ENCODE results near the gene KIF1C. TPM values are rescaled to one million over a fixed set of nuclear protein-coding genes. Genes with fewer than 3 reads are reported as not detected.

The KIF1C gene
- total and polyA plus RNA-seq, 8 donors, result 33.4 to 334 (median 87.3) TPM

DNA sequence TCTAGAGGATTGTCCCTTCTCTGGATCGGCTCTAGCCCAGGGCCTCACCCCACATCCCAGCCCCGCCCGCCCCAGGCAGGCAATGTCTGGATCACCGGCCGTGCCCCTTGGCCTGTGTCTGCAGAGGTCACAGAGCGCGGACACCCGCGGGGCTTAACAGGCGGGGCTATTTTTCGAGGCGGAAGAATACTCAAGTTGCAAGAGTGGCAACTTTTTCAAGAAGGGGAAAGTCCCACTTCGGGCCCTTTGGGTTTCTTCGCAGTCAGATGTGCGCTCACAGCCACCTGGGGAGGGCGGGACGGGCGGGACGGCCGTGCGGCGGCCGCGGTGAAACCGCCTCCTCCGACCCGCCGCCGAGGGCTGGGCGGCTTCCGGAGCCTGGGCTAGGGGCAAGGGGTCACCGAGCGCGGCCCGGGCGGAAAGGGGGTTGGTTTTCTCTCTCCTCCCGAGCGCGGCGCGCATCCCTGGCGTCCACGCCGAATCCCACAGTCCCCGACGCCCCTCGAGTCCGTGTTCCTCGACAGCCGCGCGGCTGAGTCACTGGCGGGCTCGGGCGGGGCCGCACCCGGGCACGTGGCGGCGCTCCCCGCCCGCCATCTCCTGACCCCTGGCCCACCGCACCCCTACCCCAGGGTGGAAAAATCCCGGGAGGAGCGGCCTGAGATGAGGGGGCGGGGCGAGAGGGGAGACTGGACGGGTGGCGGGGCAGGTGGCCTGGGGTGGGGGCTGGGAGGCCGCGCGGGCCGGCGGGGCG, 48.3 kb upstream of the KIF1C start:
- Histone ChIP-seq H3K36me3 (peaks cover 20 to 27% (median 23%) of the 10 kb centered on the region in 4 donors), H3K27ac (peak overlapping the region; percentile 96 to 100 (median 99)), H3K4me1 (peaks cover 37 to 55% (median 47%) of the 10 kb centered on the region in 4 donors), H3K4me3 (peak overlapping the region; percentile 82 to 100 (median 100)), H3K9me3 (no peaks in the 10 kb centered on the region), H3K27me3 (no peaks in the 10 kb centered on the region)
- intact Hi-C loops (cut with DNase I; ENCODE audit: low total_unique reads), result no loop called here
- TF ChIP-seq POLR2A (IDR thresholded peaks at IDR 0.05), result no peak
- peak in 2 of 3 donors; percentile 14 to 36 for TF ChIP-seq POLR2AphosphoS5 (IDR thresholded peaks at IDR 0.05)
- peak; percentile 82 to 90 for DNase-seq
- 0 to 1% (median 0%) methylated on average over 36 to 75 of the region's 75 CpGs for WGBS, 5 donors

DNA sequence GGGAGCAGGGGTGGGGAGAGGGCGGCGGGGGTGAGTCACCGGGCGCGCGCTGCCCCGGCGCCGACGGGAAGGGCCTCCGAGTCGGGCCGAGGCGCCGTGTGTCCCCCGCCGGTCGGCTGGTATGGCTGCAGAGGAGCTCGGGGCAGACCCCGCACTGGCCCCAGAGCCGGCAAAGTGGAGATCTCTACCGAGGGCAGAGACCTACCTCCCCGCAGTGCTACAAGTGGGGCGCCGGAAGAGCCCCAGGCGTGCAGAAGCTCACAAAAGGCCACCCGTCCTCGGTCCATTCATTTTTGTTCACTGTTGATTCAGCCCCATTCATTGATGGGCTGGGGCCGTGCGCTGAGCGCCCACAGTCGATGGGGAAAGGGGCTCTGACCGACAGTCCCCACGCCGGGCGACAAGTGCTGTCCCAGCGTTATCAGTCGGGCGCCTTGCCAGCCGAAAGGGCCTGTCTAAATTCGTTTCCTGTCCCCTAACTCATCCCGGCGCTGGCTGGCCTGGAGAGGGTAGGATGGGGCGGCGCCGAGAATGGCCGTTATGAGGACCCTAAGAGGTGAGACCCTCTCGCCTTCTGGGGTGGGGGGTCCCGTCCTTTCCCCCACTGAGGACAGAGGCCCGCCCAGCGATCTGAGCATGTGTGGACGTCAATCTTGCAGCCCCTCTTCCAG, 47.5 kb upstream of the KIF1C start:
- Histone ChIP-seq H3K27ac (peak overlapping the region; percentile 96 to 100 (median 99)), H3K27me3 (no peaks in the 10 kb centered on the region), H3K36me3 (peaks cover 15 to 19% (median 16%) of the 10 kb centered on the region in 4 donors), H3K4me1 (peaks cover 30 to 48% (median 40%) of the 10 kb centered on the region in 4 donors), H3K4me3 (peak overlapping the region; percentile 82 to 100 (median 100)), H3K9me3 (no peaks in the 10 kb centered on the region)
- DNase-seq, result peak; percentile 61 to 73
- 4 to 17% (median 7%) methylated on average over 26 to 52 of the region's 52 CpGs for WGBS, 5 donors
- TF ChIP-seq POLR2AphosphoS5 (IDR thresholded peaks at IDR 0.05) (no peak), POLR2A (IDR thresholded peaks at IDR 0.05) (no peak), EP300 (IDR thresholded peaks at IDR 0.05) (no peak)
- TF ChIP-seq, protein P1, sequence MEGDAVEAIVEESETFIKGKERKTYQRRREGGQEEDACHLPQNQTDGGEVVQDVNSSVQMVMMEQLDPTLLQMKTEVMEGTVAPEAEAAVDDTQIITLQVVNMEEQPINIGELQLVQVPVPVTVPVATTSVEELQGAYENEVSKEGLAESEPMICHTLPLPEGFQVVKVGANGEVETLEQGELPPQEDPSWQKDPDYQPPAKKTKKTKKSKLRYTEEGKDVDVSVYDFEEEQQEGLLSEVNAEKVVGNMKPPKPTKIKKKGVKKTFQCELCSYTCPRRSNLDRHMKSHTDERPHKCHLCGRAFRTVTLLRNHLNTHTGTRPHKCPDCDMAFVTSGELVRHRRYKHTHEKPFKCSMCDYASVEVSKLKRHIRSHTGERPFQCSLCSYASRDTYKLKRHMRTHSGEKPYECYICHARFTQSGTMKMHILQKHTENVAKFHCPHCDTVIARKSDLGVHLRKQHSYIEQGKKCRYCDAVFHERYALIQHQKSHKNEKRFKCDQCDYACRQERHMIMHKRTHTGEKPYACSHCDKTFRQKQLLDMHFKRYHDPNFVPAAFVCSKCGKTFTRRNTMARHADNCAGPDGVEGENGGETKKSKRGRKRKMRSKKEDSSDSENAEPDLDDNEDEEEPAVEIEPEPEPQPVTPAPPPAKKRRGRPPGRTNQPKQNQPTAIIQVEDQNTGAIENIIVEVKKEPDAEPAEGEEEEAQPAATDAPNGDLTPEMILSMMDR (IDR thresholded peaks at IDR 0.05), result no peak
- intact Hi-C loops (cut with DNase I; ENCODE audit: low total_unique reads), result no loop called here

DNA sequence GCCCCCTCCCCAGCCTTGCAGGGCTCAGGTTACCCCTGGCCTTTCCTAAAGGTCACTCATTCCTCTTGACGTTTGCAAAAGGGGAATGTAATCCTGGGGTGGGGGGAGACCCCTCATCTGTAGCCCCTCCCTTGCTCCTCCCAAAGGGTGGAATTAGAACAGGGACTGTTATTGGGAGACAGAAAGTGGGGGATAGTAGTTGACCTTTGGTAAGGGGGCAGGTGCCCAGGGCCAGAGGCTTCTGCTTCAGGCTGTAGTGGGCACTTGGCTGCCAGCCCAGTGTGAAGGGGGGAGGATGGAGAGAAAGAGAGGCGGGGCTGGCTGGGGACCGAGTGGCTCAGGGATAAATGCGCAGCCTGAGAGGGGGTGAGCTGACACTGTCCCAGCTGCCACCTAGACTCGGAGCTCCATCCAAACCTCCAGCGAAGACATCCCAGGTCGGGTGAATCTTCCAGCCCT, 47.0 kb upstream of the KIF1C start, which contains the start of gene ENO3:
ENO3 (plus strand) TSS at position 374 of the 459 bp plus-strand sequence. CDS start 711 bp downstream, outside the sequence.
- intact Hi-C loops (cut with DNase I; ENCODE audit: low total_unique reads), result no loop called here
- peak in 1 of 2 donors; percentile 44 for DNase-seq
- Histone ChIP-seq H3K4me3 (peak within 1 kb of the TSS; percentile 82 to 100 (median 100)), H3K9me3 (no peaks in the 10 kb centered on the region), H3K27me3 (no peaks in the 10 kb centered on the region), H3K36me3 (peaks cover 9 to 14% (median 11%) of the 10 kb centered on the region in 4 donors), H3K27ac (peak within 1 kb of the TSS; percentile 96 to 100 (median 99)), H3K4me1 (peaks cover 24 to 42% (median 34%) of the 10 kb centered on the region in 4 donors)
- 48 to 59% (median 53%) methylated on average over 7 of the region's 7 CpGs for WGBS, 5 donors
- TF ChIP-seq, protein P1 (IDR thresholded peaks at IDR 0.05), result no peak
- TF ChIP-seq POLR2A (IDR thresholded peaks at IDR 0.05), result no peak
- TF ChIP-seq POLR2AphosphoS5 (IDR thresholded peaks at IDR 0.05), result no peak
- no peak for TF ChIP-seq EP300 (IDR thresholded peaks at IDR 0.05)

- DNase-seq, result no peak
- Histone ChIP-seq H3K4me1 (peaks cover 17 to 35% (median 27%) of the 10 kb centered on the region in 4 donors), H3K27me3 (no peaks in the 10 kb centered on the region), H3K9me3 (no peaks in the 10 kb centered on the region), H3K4me3 (no peak overlapping the region), H3K36me3 (peaks cover 2 to 7% (median 4%) of the 10 kb centered on the region in 4 donors), H3K27ac (peak overlapping the region in 1 of 5 donors; percentile 100)
- intact Hi-C loops (cut with DNase I; ENCODE audit: low total_unique reads), result no loop called here
- WGBS, 5 donors, result 70 to 93% (median 86%) methylated on average over 3 of the region's 3 CpGs
- no peak for TF ChIP-seq POLR2A (IDR thresholded peaks at IDR 0.05)
- TF ChIP-seq POLR2AphosphoS5 (IDR thresholded peaks at IDR 0.05), result no peak
- TF ChIP-seq, protein P1 (IDR thresholded peaks at IDR 0.05), result no peak
- no peak for TF ChIP-seq EP300 (IDR thresholded peaks at IDR 0.05)
Measured at GRCh38 chr17:4951486-4951885, 46.3 kb upstream of the KIF1C start.
